Measurements from ENCODE around the gene TTLL9. TPM values are rescaled to one million over a fixed set of nuclear protein-coding genes. Genes with fewer than 3 reads are reported as not detected.

TTLL9 gene
- total RNA-seq, 1 donor from 2014 or later = 0.23 TPM

GRCh38 chr20:31877684-31878083 is 7.2 kb downstream of the TTLL9 start:
- DNase-seq (ENCODE audit: extremely low read depth, low read depth, low spot score) = no peak

- peak; percentile 79 for DNase-seq (ENCODE audit: extremely low read depth, low read depth, low spot score)
Measured at GRCh38 chr20:31879143-31879987, 8.9 kb downstream of the TTLL9 start.

DNA sequence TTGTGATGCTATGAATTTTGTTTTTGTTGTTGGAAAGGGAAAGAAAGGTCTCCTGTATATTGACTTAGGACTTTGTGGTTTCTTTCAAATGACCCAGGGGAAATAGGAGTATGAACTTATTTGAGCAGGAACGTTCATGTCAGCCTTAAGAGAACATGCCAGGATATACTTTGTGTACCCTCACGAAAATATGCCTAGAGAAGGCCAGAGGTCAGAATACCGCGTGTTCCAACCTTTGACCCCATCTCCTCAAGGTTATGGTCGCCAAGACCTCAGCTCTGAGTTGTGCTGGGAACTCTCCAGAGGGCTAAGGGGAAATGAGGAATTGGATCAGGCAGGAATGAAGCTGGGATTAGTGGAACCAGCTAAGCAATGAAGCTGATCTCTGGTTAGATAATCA is 11.5 kb downstream of the TTLL9 start:
- no peak for DNase-seq (ENCODE audit: extremely low read depth, low read depth, low spot score)

DNA sequence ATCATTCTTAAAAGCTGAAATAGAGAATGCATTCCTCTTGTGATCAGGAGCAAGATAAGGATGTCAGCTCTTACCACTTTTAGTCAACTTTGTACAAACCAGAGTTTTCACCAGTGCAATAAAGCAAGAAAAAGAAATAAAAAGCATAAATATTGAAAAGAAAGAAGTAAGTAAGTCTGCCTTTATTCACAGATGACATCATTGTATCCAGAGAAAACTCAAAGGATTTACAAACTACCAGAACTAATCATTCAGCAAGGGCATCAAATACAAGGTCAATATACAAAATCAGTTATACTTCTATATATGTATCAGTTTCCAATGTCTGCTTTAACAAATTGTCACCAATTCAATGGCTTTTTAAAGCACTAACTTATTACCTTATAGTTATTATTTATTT is 13.4 kb downstream of the TTLL9 start:
- DNase-seq (ENCODE audit: extremely low read depth, low read depth, low spot score) = no peak

- no peak for DNase-seq (ENCODE audit: extremely low read depth, low read depth, low spot score)
Measured at GRCh38 chr20:31890646-31891045, 20.2 kb downstream of the TTLL9 start.

DNA sequence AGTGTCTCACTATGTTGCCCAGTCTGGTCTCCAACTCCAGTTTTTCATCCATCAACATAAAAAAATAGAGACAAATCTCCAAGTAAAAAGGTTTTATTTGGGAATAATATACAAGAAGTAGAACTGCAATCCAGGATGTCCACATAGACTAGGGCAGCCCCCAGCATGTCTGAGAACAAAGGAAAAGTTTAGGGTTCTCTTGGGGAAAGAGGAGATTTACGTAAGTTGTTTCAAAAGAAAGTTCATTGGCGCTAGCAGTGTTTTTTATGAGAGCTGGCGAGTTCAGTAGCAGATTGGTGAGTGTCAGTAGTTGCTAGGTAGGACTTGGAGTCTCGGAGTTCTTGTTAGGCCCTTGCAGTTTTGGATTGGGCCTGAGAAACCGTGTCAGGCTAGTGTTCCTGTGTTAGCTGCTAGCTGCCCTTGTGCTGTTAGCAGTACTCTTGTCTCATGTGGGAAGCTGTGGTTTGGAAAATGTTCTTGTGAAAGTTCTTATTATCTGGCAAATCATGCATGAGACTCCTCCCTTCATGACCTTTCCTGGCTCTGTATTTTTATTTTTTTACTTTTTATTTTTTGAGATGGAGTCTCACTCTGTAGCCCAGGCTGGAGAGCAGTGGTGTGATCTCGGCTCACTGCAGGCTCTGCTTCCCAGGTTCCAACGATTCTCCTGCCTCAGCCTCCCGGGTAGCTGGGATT is 24.7 kb downstream of the TTLL9 start:
- peak; percentile 12 for DNase-seq (ENCODE audit: extremely low read depth, low read depth, low spot score)

- DNase-seq (ENCODE audit: extremely low read depth, low read depth, low spot score) = no peak
Measured at GRCh38 chr20:31896049-31896448, 25.6 kb downstream of the TTLL9 start.

DNA sequence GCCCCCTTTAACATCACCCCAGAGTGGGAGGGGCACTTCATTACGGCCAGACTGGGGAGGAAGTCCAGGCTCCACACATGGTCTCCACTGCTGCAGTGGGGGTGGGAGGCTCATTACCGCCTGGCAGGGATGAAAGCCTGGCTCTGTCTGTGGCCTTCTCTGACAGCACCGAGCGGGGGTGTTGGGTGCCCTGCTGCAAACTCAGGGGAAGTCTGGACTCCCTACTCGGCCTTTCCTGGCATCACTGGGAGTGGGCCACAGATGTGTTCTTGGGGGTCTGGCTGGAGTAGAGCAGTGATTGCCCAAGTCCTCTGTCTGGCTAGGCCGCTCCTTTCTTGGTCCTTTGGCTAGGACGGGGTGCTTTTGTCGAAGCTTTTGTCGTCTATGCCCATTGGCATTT is 27.1 kb downstream of the TTLL9 start:
- no peak for DNase-seq (ENCODE audit: extremely low read depth, low read depth, low spot score)

DNA sequence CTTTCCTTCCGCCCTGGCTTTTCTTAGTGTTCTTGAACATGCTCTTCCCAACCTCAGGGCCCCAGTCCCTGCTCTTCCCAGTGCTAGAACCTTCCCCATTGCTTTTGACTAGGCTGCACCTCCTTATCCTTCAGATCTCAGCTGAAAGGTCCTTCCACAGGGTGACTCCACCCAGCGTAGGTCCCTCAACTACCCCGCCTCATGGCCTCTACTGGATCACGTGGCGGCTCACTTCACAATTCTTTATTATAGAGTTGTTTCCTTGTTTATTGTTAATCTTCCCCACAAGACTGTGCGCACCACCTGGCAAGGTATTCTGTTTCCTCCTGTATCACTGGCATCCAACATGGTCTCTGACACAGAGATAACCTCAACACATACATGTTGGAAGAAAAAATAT is 31.2 kb downstream of the TTLL9 start:
- DNase-seq (ENCODE audit: extremely low read depth, low read depth, low spot score) = no peak

DNA sequence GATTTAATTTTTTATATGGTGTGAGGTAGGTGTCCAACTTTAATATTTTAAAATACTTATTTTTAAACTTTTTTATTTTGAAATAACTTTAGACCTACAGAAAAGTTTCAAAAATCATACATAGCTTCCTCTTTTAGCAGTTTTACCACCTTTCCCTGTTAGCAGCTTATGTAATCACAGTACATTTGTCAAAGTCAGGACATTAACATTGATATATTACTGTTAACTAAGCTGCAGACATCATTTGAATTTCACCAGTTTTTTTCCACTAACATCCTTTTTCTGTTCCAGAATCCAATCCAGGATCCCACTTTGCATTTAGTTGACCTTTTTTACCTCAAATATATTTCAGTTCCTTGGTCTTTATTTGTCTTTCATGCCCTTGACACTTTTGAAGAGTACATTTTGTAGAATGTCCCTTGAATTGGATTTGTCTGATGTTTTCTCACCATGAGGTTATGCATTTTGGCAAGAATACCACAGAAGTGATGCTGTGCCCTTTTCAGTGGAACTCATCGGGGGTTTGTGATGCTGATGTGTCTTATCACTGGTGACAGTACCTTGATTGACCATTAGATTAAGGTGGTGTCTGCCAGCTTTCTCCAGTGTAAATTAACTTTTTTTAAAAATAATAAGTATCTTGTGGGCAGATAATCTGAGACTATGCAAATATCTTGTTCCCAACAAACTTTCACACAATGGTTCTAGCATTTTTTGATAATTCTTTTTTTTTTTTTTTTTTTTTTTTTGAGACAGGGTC is 33.4 kb downstream of the TTLL9 start:
- DNase-seq (ENCODE audit: extremely low read depth, low read depth, low spot score) = no peak

DNA sequence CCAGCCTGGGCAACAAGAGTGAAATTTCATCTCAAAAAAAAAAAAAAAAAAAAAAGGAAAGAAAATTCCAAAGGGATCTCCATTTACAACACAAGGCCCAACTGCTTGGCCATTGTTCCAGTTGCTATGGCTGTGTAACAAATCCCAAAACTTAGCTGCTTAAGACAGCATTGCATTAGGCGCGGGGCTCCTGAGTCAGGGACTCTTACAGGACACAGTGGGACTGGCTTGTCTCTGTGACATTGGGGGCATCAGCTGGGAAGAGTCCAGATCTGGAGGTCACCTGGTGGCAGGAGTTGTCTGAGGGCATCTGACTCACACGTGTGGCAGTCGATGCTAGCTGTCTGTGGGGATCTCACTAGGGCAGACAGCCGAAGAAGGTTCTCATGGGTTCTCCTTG is 35.6 kb downstream of the TTLL9 start:
- DNase-seq (ENCODE audit: extremely low read depth, low read depth, low spot score) = no peak

DNA sequence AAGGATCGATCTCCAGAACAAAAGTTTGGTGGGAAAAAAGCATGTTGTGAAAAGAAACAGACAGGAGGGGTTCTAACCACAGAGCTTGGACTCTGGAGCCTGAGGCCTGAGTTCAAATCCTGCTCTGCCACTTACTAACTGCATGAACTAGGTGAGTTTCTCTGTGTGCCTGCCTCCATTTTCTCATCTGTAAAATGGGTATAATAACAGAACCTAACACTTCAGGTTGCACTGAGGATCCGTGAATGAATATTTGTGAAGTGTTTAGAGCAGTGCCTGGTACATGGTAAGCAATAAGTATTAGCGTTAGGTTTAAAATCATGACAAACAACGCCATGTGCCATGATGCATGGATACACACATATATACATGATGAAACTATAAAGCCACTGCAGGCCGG is 36.6 kb downstream of the TTLL9 start:
- DNase-seq (ENCODE audit: extremely low read depth, low read depth, low spot score) = no peak

GRCh38 chr20:31908016-31908415 is 37.6 kb downstream of the TTLL9 start:
- no peak for DNase-seq (ENCODE audit: extremely low read depth, low read depth, low spot score)

DNA sequence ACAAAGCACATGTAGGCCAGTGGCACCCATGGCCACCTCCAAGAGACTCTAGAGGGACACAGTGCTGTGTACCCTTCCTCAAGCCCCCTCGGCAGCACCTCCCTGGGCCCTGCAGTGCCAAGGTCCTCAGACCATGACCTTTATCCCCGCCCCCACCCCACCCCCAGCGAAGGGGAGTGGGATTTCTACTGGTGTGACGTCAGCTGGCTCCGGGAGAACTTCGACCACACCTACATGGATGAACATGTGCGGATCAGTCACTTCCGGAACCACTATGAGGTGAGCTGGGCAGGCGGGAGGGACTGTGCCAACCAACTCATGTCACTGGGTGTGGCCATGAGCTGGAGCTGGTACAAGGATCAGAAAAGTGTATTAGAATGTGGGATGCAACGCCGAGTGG is 38.0 kb downstream of the TTLL9 start:
- DNase-seq (ENCODE audit: extremely low read depth, low read depth, low spot score) = no peak

GRCh38 chr20:31909253-31910070 is 39.0 kb downstream of the TTLL9 start:
- no peak for DNase-seq (ENCODE audit: extremely low read depth, low read depth, low spot score)

DNA sequence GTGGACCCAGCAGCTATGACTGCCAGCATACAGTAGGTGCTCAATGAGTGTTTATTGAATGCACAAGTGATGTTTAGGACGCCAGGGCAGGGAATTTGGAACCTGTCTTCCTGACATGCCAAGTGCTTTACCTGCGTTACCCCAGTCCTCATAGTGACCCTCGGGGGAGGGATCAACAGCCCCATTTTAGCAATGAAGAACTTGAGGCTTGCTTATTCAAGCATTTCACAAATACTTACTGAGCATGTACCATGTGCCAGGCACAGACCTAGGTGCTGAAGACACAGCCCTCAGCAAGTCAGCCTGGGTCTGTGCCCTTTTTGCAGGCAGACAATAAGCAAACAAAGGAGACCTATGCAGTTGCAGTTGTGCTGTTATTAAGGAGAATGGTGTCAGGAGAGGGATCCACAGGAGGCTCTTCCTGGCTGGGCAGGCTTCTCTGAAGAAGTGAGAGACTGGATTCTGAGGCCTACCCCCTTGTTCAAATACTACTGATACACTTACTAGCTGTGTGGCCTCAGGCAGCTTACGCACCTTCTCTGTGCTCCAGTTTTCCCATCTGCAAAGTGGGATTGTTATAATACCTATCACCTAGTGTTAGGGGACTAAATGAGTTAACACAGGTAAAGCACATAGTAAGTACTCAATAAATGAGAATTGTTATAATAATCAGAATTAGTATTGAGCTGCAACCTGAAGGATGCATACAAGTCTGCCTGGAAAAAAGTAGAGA is 39.8 kb downstream of the TTLL9 start:
- no peak for DNase-seq (ENCODE audit: extremely low read depth, low read depth, low spot score)

DNA sequence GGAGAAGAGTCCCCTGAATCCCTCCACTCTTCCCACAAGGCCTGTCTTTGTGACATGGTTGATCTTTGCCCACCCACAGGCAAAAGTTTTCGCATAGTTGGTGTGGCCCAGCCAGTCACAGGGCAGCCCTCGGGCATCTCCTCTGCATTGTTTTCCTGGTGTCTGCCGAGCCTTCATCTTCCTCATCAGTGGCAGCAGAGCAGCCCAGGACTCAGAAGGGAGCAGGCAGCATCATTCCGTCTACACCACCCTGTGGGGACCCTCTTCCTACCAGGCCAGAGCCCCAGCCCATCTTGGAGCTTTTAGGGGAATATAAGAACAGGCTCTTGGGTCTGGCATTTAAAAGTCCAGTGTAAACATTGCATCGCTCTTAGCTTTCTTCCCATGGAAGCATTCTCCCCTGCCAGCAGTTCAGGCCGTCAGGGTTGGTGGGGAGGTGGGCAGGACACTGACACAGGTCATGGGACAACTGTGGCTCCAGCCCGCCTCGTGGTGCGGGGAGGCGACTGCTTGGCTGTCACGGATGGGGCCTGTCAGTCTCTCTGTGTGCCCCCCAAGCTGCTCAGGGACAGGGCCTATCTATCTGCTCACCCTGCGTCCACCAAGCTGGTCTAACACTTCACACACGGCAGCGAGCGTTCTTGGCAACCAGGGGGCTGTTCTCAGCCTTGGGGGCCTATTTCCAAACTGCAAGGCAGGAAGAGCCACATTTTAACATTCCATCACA is 43.2 kb downstream of the TTLL9 start:
- no peak for DNase-seq (ENCODE audit: extremely low read depth, low read depth, low spot score)

GRCh38 chr20:31914170-31914569 is 43.7 kb downstream of the TTLL9 start:
- no peak for DNase-seq (ENCODE audit: extremely low read depth, low read depth, low spot score)

GRCh38 chr20:31915491-31916280 is 45.3 kb downstream of the TTLL9 start:
- no peak for DNase-seq (ENCODE audit: extremely low read depth, low read depth, low spot score)
